MCF 10A (cell line): ENCODE data around the gene ARMC10. TPM values are rescaled to one million over a fixed set of nuclear protein-coding genes. Genes with fewer than 3 reads are reported as not detected.
"Not testable (repeated sequence)": the region's sequence is repeated elsewhere in the genome, so short reads cannot be mapped to it uniquely, and the experiment has no call there.

Experiments used
- BruUV-seq: library from RNA; stranded (reverse); fragments of 400-500 nt; replicated peaks from 2 replicates; lab custom pipeline; 2021; lab: Mats Ljungman, UMichigan
- CTCF ChIA-PET: fragments of 300-600 bp; sonication (Branson Sonifier 250); formaldehyde crosslinking; extraction: SDS; loops from one replicate; lab custom pipeline; 2021; ENCODE audit warnings: antibody characterized with exemption, inconsistent platforms; lab: Yijun Ruan, JAX
- POLR2A ChIA-PET: fragments of 300-600, 350-650 bp; sonication (Branson Sonifier 250); formaldehyde crosslinking; extraction: SDS; loops from one replicate; lab custom pipeline; 2020; ENCODE audit warnings: antibody characterized with exemption, inconsistent platforms; lab: Yijun Ruan, JAX
- DNase-seq: peaks from one replicate; pipeline ENCODE4 v3.0.0-alpha.2; 2018; ENCODE audit not compliant: unreplicated experiment
- H3K27ac Mint-ChIP-seq: one replicate; pipeline ENCODE4 v1.8.0; 2022; ENCODE audit warnings: mild to moderate bottlenecking, low read depth, mixed read lengths; ENCODE audit not compliant: unreplicated experiment
- H3K27me3 Mint-ChIP-seq: one replicate; pipeline ENCODE4 v1.8.0; 2022; ENCODE audit warnings: mixed read lengths; ENCODE audit not compliant: insufficient read depth, unreplicated experiment
- H3K36me3 Mint-ChIP-seq: one replicate; pipeline ENCODE4 v1.8.0; 2022; ENCODE audit warnings: mild to moderate bottlenecking, moderate library complexity, mixed read lengths; ENCODE audit not compliant: insufficient read depth, unreplicated experiment
- H3K4me1 Mint-ChIP-seq: one replicate; pipeline ENCODE4 v1.8.0; 2022; ENCODE audit warnings: mixed read lengths; ENCODE audit not compliant: insufficient read depth, unreplicated experiment
- H3K4me3 Mint-ChIP-seq: one replicate; pipeline ENCODE4 v1.8.0; 2022; ENCODE audit warnings: mild to moderate bottlenecking, moderate library complexity, mixed read lengths; ENCODE audit not compliant: unreplicated experiment
- H3K9me3 Mint-ChIP-seq: one replicate; pipeline ENCODE4 v1.8.0; 2022; ENCODE audit warnings: mixed read lengths; ENCODE audit not compliant: unreplicated experiment
- CTCF ChIP-seq: fragments of 200-600 bp; IDR thresholded peaks from one replicate; pipeline ENCODE4 v1.8.0; 2022; ENCODE audit warnings: antibody characterized with exemption, mild to moderate bottlenecking; ENCODE audit not compliant: unreplicated experiment
- intact Hi-C: fragments of 100-400 bp; cut with micrococcal nuclease; formaldehyde crosslinking; loops from 2 replicates; pipeline ENCODE4 v1.14.1; 2022
- total RNA-seq: library from RNA; stranded (reverse); gene quantifications from 2 replicates; pipeline ENCODE4 v1.2.3, GENCODE V29; 2022

ARMC10 gene
- total RNA-seq, 1 experiment from 2014 or later = 52.0 TPM

GRCh38 chr7:103048833-103049232 lies 26.1 kb upstream of the ARMC10 start:
- peaks cover 6% of the 10 kb centered on the region for H3K36me3 Mint-ChIP-seq
- no peak for TF ChIP-seq CTCF
- ChIA-PET CTCF (interaction anchor here (0.7 to 2.6 kb wide), 3 partner anchors 11 to 13 kb away, joined by 3 to 6 read pairs (median 5); no protein-coding TSS in a partner anchor), POLR2A (interaction anchor here (0.7 kb wide), 1 partner anchor 25 kb away, joined by 3 read pairs; no protein-coding TSS in a partner anchor)
- H3K9me3 Mint-ChIP-seq = peaks cover 9% of the 10 kb centered on the region
- H3K4me1 Mint-ChIP-seq = no peaks in the 10 kb centered on the region
- peak; percentile 45 for DNase-seq
- H3K4me3 Mint-ChIP-seq = no peak overlapping the region
- no peaks in the 10 kb centered on the region for H3K27me3 Mint-ChIP-seq
- intact Hi-C loops = no loop called here
- H3K27ac Mint-ChIP-seq = no peak overlapping the region
- no TSS peak for BruUV-seq

GRCh38 chr7:103051519-103051918 lies 23.4 kb upstream of the ARMC10 start:
- POLR2A ChIA-PET = no interaction called here
- H3K27ac Mint-ChIP-seq = no peak overlapping the region
- CTCF ChIA-PET = interaction anchor here (2.6 to 3.3 kb wide), 2 partner anchors 8 to 11 kb away, joined by 6 to 19 read pairs; no protein-coding TSS in a partner anchor
- no peak overlapping the region for H3K4me3 Mint-ChIP-seq
- no TSS peak for BruUV-seq
- H3K4me1 Mint-ChIP-seq = no peaks in the 10 kb centered on the region
- no peaks in the 10 kb centered on the region for H3K27me3 Mint-ChIP-seq
- peaks cover 14% of the 10 kb centered on the region for H3K36me3 Mint-ChIP-seq
- no peak for DNase-seq
- intact Hi-C loops = no loop called here
- no peak for TF ChIP-seq CTCF
- H3K9me3 Mint-ChIP-seq = peaks cover 9% of the 10 kb centered on the region

GRCh38 chr7:103056006-103056405 lies 18.9 kb upstream of the ARMC10 start:
- H3K9me3 Mint-ChIP-seq, POLR2A ChIA-PET, H3K4me1 Mint-ChIP-seq, intact Hi-C loops, H3K4me3 Mint-ChIP-seq, CTCF ChIA-PET, H3K27me3 Mint-ChIP-seq, BruUV-seq, DNase-seq, H3K27ac Mint-ChIP-seq: not testable (repeated sequence)
- H3K36me3 Mint-ChIP-seq = peaks cover 14% of the 10 kb centered on the region

- H3K27ac Mint-ChIP-seq = no peak overlapping the region
- ChIA-PET CTCF (interaction anchor here (0.9 to 6.4 kb wide), 2 partner anchors 14 to 300 kb away, joined by 4 to 65 read pairs; partner anchors contain the start of genes ARMC10 and FBXL13), POLR2A (interaction anchor here (2.4 kb wide), 1 partner anchor 18 kb away, joined by 9 read pairs; the partner anchor contains the start of gene ARMC10)
- no peaks in the 10 kb centered on the region for H3K9me3 Mint-ChIP-seq
- intact Hi-C loops = no loop called here
- H3K4me3 Mint-ChIP-seq = no peak overlapping the region
- H3K36me3 Mint-ChIP-seq = peaks cover 14% of the 10 kb centered on the region
- BruUV-seq = no TSS peak
- H3K27me3 Mint-ChIP-seq = no peaks in the 10 kb centered on the region
- no peaks in the 10 kb centered on the region for H3K4me1 Mint-ChIP-seq
- DNase-seq = no peak
- no peak for TF ChIP-seq CTCF
Measured at GRCh38 chr7:103058122-103058521, 16.8 kb upstream of the ARMC10 start.
